GM19035 (cell line): ENCODE data around the gene HELZ2.
"Not testable (repeated sequence)": the region's sequence is repeated elsewhere in the genome, so short reads cannot be mapped to it uniquely, and the experiment has no call there.

Source experiments
- ATAC-seq: cut with Tn5 transposase; IDR thresholded peaks from one replicate; pipeline ENCODE4 v1.9.1; 2021; ENCODE audit not compliant: unreplicated experiment

The HELZ2 gene

GRCh38 chr20:63566395-63567135, 7.5 kb downstream of the HELZ2 start:
- ATAC-seq: no peak

- no peak for ATAC-seq
Observed at GRCh38 chr20:63565699-63566335, 8.2 kb downstream of the HELZ2 start.

GRCh38 chr20:63565021-63565698, 8.9 kb downstream of the HELZ2 start:
- ATAC-seq: no peak

GRCh38 chr20:63564036-63564810, 9.8 kb downstream of the HELZ2 start:
- no peak for ATAC-seq

- no peak for ATAC-seq
Observed at GRCh38 chr20:63563225-63563935, 10.7 kb downstream of the HELZ2 start.

- no peak for ATAC-seq
Observed at GRCh38 chr20:63562461-63563224, 11.4 kb downstream of the HELZ2 start.

GRCh38 chr20:63561624-63562396, 12.2 kb downstream of the HELZ2 start:
- ATAC-seq: no peak

- no peak for ATAC-seq
Observed at GRCh38 chr20:63560856-63561609, 13.0 kb downstream of the HELZ2 start.

- no peak for ATAC-seq
Observed at GRCh38 chr20:63560333-63560805, 13.7 kb downstream of the HELZ2 start.

GRCh38 chr20:63559485-63560332, 14.3 kb downstream of the HELZ2 start:
- not testable (repeated sequence) for ATAC-seq

- ATAC-seq: no peak
Observed at GRCh38 chr20:63558804-63559484, 15.1 kb downstream of the HELZ2 start.

GRCh38 chr20:63557481-63557891, 16.6 kb downstream of the HELZ2 start:
- no peak for ATAC-seq

- ATAC-seq: no peak
Observed at GRCh38 chr20:63556873-63557478, 17.1 kb downstream of the HELZ2 start.

GRCh38 chr20:63555661-63556381, 18.2 kb downstream of the HELZ2 start:
- ATAC-seq: no peak

GRCh38 chr20:63554361-63555278, 19.4 kb downstream of the HELZ2 start:
- ATAC-seq: no peak
